ENCODE results near the gene CEP112.

Gene CEP112

GRCh38 chr17:65707780-65708179, 484.2 kb downstream of the CEP112 start:
- WGBS (ENCODE audit: insufficient coverage, insufficient read length) = no CpG with 5 or more reads among the region's 2 CpGs
- H3K9me3 ChIP-seq (ENCODE audit: control insufficient read depth, insufficient read depth, low read length) = no peaks in the 10 kb centered on the region
- no peaks in the 10 kb centered on the region for H3K27me3 ChIP-seq (ENCODE audit: control insufficient read depth, insufficient read depth, low read length)
- peaks cover 2% of the 10 kb centered on the region; the same call in 1 of the 2 replicates for H3K4me1 ChIP-seq (ENCODE audit: control insufficient read depth, insufficient read depth, low read length)
- H3K36me3 ChIP-seq (ENCODE audit: control insufficient read depth, insufficient read depth, low read length) = no peaks in the 10 kb centered on the region
- H3K27ac ChIP-seq (ENCODE audit: low read length) = no peak overlapping the region
- no peak for DNase-seq (ENCODE audit: low read depth, low spot score)
- no peak overlapping the region for H3K4me3 ChIP-seq (ENCODE audit: low read length)

GRCh38 chr17:65704731-65705130, 487.2 kb downstream of the CEP112 start:
- Histone ChIP-seq H3K27ac (ENCODE audit: low read length) (no peak overlapping the region), H3K27me3 (ENCODE audit: control insufficient read depth, insufficient read depth, low read length) (no peaks in the 10 kb centered on the region), H3K36me3 (ENCODE audit: control insufficient read depth, insufficient read depth, low read length) (no peaks in the 10 kb centered on the region), H3K4me1 (ENCODE audit: control insufficient read depth, insufficient read depth, low read length) (no peaks in the 10 kb centered on the region), H3K4me3 (ENCODE audit: low read length) (no peak overlapping the region), H3K9me3 (ENCODE audit: control insufficient read depth, insufficient read depth, low read length) (no peaks in the 10 kb centered on the region)
- WGBS (ENCODE audit: insufficient coverage, insufficient read length) = no CpG with 5 or more reads among the region's 5 CpGs
- DNase-seq (ENCODE audit: low read depth, low spot score) = no peak

GRCh38 chr17:65703891-65704290, 488.0 kb downstream of the CEP112 start:
- no peaks in the 10 kb centered on the region for H3K4me1 ChIP-seq (ENCODE audit: control insufficient read depth, insufficient read depth, low read length)
- no CpG with 5 or more reads among the region's 9 CpGs for WGBS (ENCODE audit: insufficient coverage, insufficient read length)
- H3K9me3 ChIP-seq (ENCODE audit: control insufficient read depth, insufficient read depth, low read length) = no peaks in the 10 kb centered on the region
- H3K27me3 ChIP-seq (ENCODE audit: control insufficient read depth, insufficient read depth, low read length) = no peaks in the 10 kb centered on the region
- H3K4me3 ChIP-seq (ENCODE audit: low read length) = no peak overlapping the region
- no peak overlapping the region for H3K27ac ChIP-seq (ENCODE audit: low read length)
- DNase-seq (ENCODE audit: low read depth, low spot score) = no peak
- H3K36me3 ChIP-seq (ENCODE audit: control insufficient read depth, insufficient read depth, low read length) = no peaks in the 10 kb centered on the region

GRCh38 chr17:65699459-65699858, 492.5 kb downstream of the CEP112 start:
- H3K27ac ChIP-seq (ENCODE audit: low read length) = no peak overlapping the region
- no peaks in the 10 kb centered on the region for H3K36me3 ChIP-seq (ENCODE audit: control insufficient read depth, insufficient read depth, low read length)
- H3K27me3 ChIP-seq (ENCODE audit: control insufficient read depth, insufficient read depth, low read length) = no peaks in the 10 kb centered on the region
- H3K4me1 ChIP-seq (ENCODE audit: control insufficient read depth, insufficient read depth, low read length) = peaks cover 3% of the 10 kb centered on the region; the same call in 1 of the 2 replicates
- DNase-seq (ENCODE audit: low read depth, low spot score) = no peak
- H3K4me3 ChIP-seq (ENCODE audit: low read length) = no peak overlapping the region
- H3K9me3 ChIP-seq (ENCODE audit: control insufficient read depth, insufficient read depth, low read length) = no peaks in the 10 kb centered on the region
- WGBS (ENCODE audit: insufficient coverage, insufficient read length) = no CpG with 5 or more reads among the region's 5 CpGs

GRCh38 chr17:65698381-65699061, 493.4 kb downstream of the CEP112 start:
- WGBS (ENCODE audit: insufficient coverage, insufficient read length) = no CpG with 5 or more reads among the region's 11 CpGs
- H3K36me3 ChIP-seq (ENCODE audit: control insufficient read depth, insufficient read depth, low read length) = no peaks in the 10 kb centered on the region
- H3K27ac ChIP-seq (ENCODE audit: low read length) = no peak overlapping the region
- H3K4me1 ChIP-seq (ENCODE audit: control insufficient read depth, insufficient read depth, low read length) = peaks cover 3% of the 10 kb centered on the region; the same call in 1 of the 2 replicates
- DNase-seq (ENCODE audit: low read depth, low spot score) = no peak
- H3K9me3 ChIP-seq (ENCODE audit: control insufficient read depth, insufficient read depth, low read length) = no peaks in the 10 kb centered on the region
- no peak overlapping the region for H3K4me3 ChIP-seq (ENCODE audit: low read length)
- no peaks in the 10 kb centered on the region for H3K27me3 ChIP-seq (ENCODE audit: control insufficient read depth, insufficient read depth, low read length)

GRCh38 chr17:65697661-65698060, 494.3 kb downstream of the CEP112 start:
- H3K4me3 ChIP-seq (ENCODE audit: low read length) = no peak overlapping the region
- H3K27me3 ChIP-seq (ENCODE audit: control insufficient read depth, insufficient read depth, low read length) = no peaks in the 10 kb centered on the region
- H3K27ac ChIP-seq (ENCODE audit: low read length) = no peak overlapping the region
- peaks cover 3% of the 10 kb centered on the region; the same call in 1 of the 2 replicates for H3K4me1 ChIP-seq (ENCODE audit: control insufficient read depth, insufficient read depth, low read length)
- no CpG with 5 or more reads among the region's 4 CpGs for WGBS (ENCODE audit: insufficient coverage, insufficient read length)
- no peak for DNase-seq (ENCODE audit: low read depth, low spot score)
- H3K36me3 ChIP-seq (ENCODE audit: control insufficient read depth, insufficient read depth, low read length) = no peaks in the 10 kb centered on the region
- no peaks in the 10 kb centered on the region for H3K9me3 ChIP-seq (ENCODE audit: control insufficient read depth, insufficient read depth, low read length)

- Histone ChIP-seq H3K9me3 (ENCODE audit: control insufficient read depth, insufficient read depth, low read length) (no peaks in the 10 kb centered on the region), H3K36me3 (ENCODE audit: control insufficient read depth, insufficient read depth, low read length) (no peaks in the 10 kb centered on the region), H3K4me1 (ENCODE audit: control insufficient read depth, insufficient read depth, low read length) (peaks cover 3% of the 10 kb centered on the region; the same call in 1 of the 2 replicates), H3K27ac (ENCODE audit: low read length) (no peak overlapping the region), H3K27me3 (ENCODE audit: control insufficient read depth, insufficient read depth, low read length) (no peaks in the 10 kb centered on the region), H3K4me3 (ENCODE audit: low read length) (no peak overlapping the region)
- no CpG with 5 or more reads among the region's 6 CpGs for WGBS (ENCODE audit: insufficient coverage, insufficient read length)
- no peak for DNase-seq (ENCODE audit: low read depth, low spot score)
Observed at GRCh38 chr17:65696739-65697394, 495.1 kb downstream of the CEP112 start.

GRCh38 chr17:65694601-65695000, 497.3 kb downstream of the CEP112 start:
- no peaks in the 10 kb centered on the region for H3K27me3 ChIP-seq (ENCODE audit: control insufficient read depth, insufficient read depth, low read length)
- H3K36me3 ChIP-seq (ENCODE audit: control insufficient read depth, insufficient read depth, low read length) = no peaks in the 10 kb centered on the region
- H3K27ac ChIP-seq (ENCODE audit: low read length) = no peak overlapping the region
- WGBS (ENCODE audit: insufficient coverage, insufficient read length) = no CpG with 5 or more reads among the region's 3 CpGs
- no peak overlapping the region for H3K4me3 ChIP-seq (ENCODE audit: low read length)
- no peaks in the 10 kb centered on the region for H3K9me3 ChIP-seq (ENCODE audit: control insufficient read depth, insufficient read depth, low read length)
- peaks cover 4% of the 10 kb centered on the region; the same call in 1 of the 2 replicates for H3K4me1 ChIP-seq (ENCODE audit: control insufficient read depth, insufficient read depth, low read length)
- no peak for DNase-seq (ENCODE audit: low read depth, low spot score)

- no peak overlapping the region for H3K4me3 ChIP-seq (ENCODE audit: low read length)
- no peak for DNase-seq (ENCODE audit: low read depth, low spot score)
- H3K4me1 ChIP-seq (ENCODE audit: control insufficient read depth, insufficient read depth, low read length) = 0 out of 2 replicates have a peak, but pooled peaks cover 2% of the 10 kb centered on the region
- no peaks in the 10 kb centered on the region for H3K36me3 ChIP-seq (ENCODE audit: control insufficient read depth, insufficient read depth, low read length)
- no peaks in the 10 kb centered on the region for H3K27me3 ChIP-seq (ENCODE audit: control insufficient read depth, insufficient read depth, low read length)
- no peaks in the 10 kb centered on the region for H3K9me3 ChIP-seq (ENCODE audit: control insufficient read depth, insufficient read depth, low read length)
- no peak overlapping the region for H3K27ac ChIP-seq (ENCODE audit: low read length)
- WGBS (ENCODE audit: insufficient coverage, insufficient read length) = no CpG with 5 or more reads among the region's 6 CpGs
Observed at GRCh38 chr17:65690626-65691310, 501.2 kb downstream of the CEP112 start.

- no peaks in the 10 kb centered on the region for H3K27me3 ChIP-seq (ENCODE audit: control insufficient read depth, insufficient read depth, low read length)
- no peak overlapping the region for H3K4me3 ChIP-seq (ENCODE audit: low read length)
- 0 out of 2 replicates have a peak, but pooled peaks cover 1% of the 10 kb centered on the region for H3K4me1 ChIP-seq (ENCODE audit: control insufficient read depth, insufficient read depth, low read length)
- DNase-seq (ENCODE audit: low read depth, low spot score) = no peak
- WGBS (ENCODE audit: insufficient coverage, insufficient read length) = no CpG with 5 or more reads among the region's 2 CpGs
- H3K36me3 ChIP-seq (ENCODE audit: control insufficient read depth, insufficient read depth, low read length) = no peaks in the 10 kb centered on the region
- no peak overlapping the region for H3K27ac ChIP-seq (ENCODE audit: low read length)
- H3K9me3 ChIP-seq (ENCODE audit: control insufficient read depth, insufficient read depth, low read length) = no peaks in the 10 kb centered on the region
Observed at GRCh38 chr17:65688307-65688706, 503.6 kb downstream of the CEP112 start.
